Measurements from ENCODE around the gene DDX42.

Gene DDX42

GRCh38 chr17:63798572-63799106, 24.7 kb downstream of the DDX42 start:
- no peak overlapping the region for H3K4me3 ChIP-seq (IDR thresholded peaks at IDR 0.05; ENCODE audit: insufficient read depth, low read depth, low read length)
- no peak overlapping the region for H2AFZ ChIP-seq (ENCODE audit: low read depth)
- no peaks in the 10 kb centered on the region for H3K27me3 ChIP-seq (ENCODE audit: insufficient read depth, low read depth)
- H3K79me2 ChIP-seq (ENCODE audit: insufficient read depth, low read depth), result peaks cover 12% of the 10 kb centered on the region; the same call in 1 of the 2 replicates
- no peaks in the 10 kb centered on the region; the same call in 1 of the 2 replicates for H4K20me1 ChIP-seq (ENCODE audit: insufficient read depth)
- no peak overlapping the region for H3K9ac ChIP-seq
- no peaks in the 10 kb centered on the region for H3K4me1 ChIP-seq (ENCODE audit: low read depth, poor library complexity, severe bottlenecking)
- peaks cover 25% of the 10 kb centered on the region; the same call in 1 of the 2 replicates for H3K36me3 ChIP-seq (ENCODE audit: insufficient read depth)
- H3K27ac ChIP-seq, result no peak overlapping the region
- H3K4me2 ChIP-seq, result no peak overlapping the region
- TF ChIP-seq CTCF (conservative IDR thresholded peaks at IDR 0.05; ENCODE audit: low read depth, low read length), result no peak

DNA sequence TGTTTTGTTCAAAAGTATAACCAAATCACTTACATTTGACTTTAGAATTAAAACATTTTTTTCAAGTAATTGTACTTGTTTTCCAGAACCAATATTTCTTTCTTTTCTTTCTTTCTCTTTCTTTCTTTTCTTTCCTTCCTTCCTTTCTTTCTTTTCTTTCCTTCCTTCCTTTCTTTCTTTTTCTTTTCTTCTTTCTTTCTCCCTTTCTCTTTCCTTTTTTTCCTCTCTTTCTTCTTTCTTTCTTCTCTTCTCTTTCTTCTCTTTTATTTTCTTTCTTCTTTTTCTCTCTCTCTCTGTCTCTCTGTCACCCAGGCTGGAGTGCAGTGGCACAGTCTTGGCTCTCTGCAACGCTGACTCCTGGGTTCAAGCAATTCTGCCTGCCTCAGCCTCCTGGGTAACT, 26.8 kb downstream of the DDX42 start:
- H3K4me1 ChIP-seq (ENCODE audit: low read depth, poor library complexity, severe bottlenecking), result no peaks in the 10 kb centered on the region
- H3K27ac ChIP-seq, result no peak overlapping the region
- no peak for TF ChIP-seq CTCF (conservative IDR thresholded peaks at IDR 0.05; ENCODE audit: low read depth, low read length)
- H3K4me3 ChIP-seq (IDR thresholded peaks at IDR 0.05; ENCODE audit: insufficient read depth, low read depth, low read length), result no peak overlapping the region
- no peak overlapping the region for H3K4me2 ChIP-seq
- peaks cover 4% of the 10 kb centered on the region; the same call in 1 of the 2 replicates for H3K79me2 ChIP-seq (ENCODE audit: insufficient read depth, low read depth)
- no peak overlapping the region for H3K9ac ChIP-seq
- no peaks in the 10 kb centered on the region for H3K27me3 ChIP-seq (ENCODE audit: insufficient read depth, low read depth)
- no peak overlapping the region for H2AFZ ChIP-seq (ENCODE audit: low read depth)
- H3K36me3 ChIP-seq (ENCODE audit: insufficient read depth), result peaks cover 30% of the 10 kb centered on the region; the same call in 1 of the 2 replicates
- H4K20me1 ChIP-seq (ENCODE audit: insufficient read depth), result no peaks in the 10 kb centered on the region

DNA sequence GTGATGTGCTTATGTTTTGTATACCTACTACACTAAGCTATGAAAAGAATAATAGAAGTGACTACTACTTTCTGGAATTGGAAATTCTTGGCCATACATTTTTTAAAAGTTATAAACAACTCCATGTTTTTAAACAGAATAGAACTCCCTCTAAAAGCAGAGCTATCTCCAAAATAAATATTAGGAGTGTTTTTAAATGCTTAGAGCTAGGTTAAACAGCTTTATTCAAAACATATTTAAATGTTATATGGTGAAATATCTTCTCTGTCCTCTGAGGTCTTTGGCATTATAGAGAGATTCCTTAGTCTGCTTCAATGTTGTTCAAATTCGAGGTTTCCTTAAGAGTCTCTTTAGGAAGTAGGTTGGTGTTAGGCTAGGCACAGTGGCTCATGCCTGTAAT, 30.4 kb downstream of the DDX42 start:
- Histone ChIP-seq H3K4me3 (IDR thresholded peaks at IDR 0.05; ENCODE audit: insufficient read depth, low read depth, low read length) (no peak overlapping the region), H3K79me2 (ENCODE audit: insufficient read depth, low read depth) (no peaks in the 10 kb centered on the region; the same call in 1 of the 2 replicates), H4K20me1 (ENCODE audit: insufficient read depth) (no peaks in the 10 kb centered on the region), H3K27ac (no peak overlapping the region), H3K27me3 (ENCODE audit: insufficient read depth, low read depth) (no peaks in the 10 kb centered on the region), H3K36me3 (ENCODE audit: insufficient read depth) (peaks cover 37% of the 10 kb centered on the region; the same call in 1 of the 2 replicates), H3K4me1 (ENCODE audit: low read depth, poor library complexity, severe bottlenecking) (no peaks in the 10 kb centered on the region), H3K9ac (no peak overlapping the region), H3K4me2 (no peak overlapping the region), H2AFZ (ENCODE audit: low read depth) (no peak overlapping the region)
- TF ChIP-seq CTCF (conservative IDR thresholded peaks at IDR 0.05; ENCODE audit: low read depth, low read length), result no peak

- Histone ChIP-seq H3K4me1 (ENCODE audit: low read depth, poor library complexity, severe bottlenecking) (no peaks in the 10 kb centered on the region), H3K4me3 (IDR thresholded peaks at IDR 0.05; ENCODE audit: insufficient read depth, low read depth, low read length) (no peak overlapping the region), H3K9ac (no peak overlapping the region), H3K36me3 (ENCODE audit: insufficient read depth) (peaks cover 27% of the 10 kb centered on the region; the same call in 1 of the 2 replicates), H2AFZ (ENCODE audit: low read depth) (no peak overlapping the region), H4K20me1 (ENCODE audit: insufficient read depth) (no peaks in the 10 kb centered on the region), H3K79me2 (ENCODE audit: insufficient read depth, low read depth) (no peaks in the 10 kb centered on the region; the same call in 1 of the 2 replicates), H3K27ac (no peak overlapping the region), H3K27me3 (ENCODE audit: insufficient read depth, low read depth) (no peaks in the 10 kb centered on the region), H3K4me2 (no peak overlapping the region)
- TF ChIP-seq CTCF (conservative IDR thresholded peaks at IDR 0.05; ENCODE audit: low read depth, low read length), result no peak
Measured at GRCh38 chr17:63805591-63805990, 31.6 kb downstream of the DDX42 start.
